Measurements from ENCODE around the gene GPBP1L1.

The GPBP1L1 gene

DNA sequence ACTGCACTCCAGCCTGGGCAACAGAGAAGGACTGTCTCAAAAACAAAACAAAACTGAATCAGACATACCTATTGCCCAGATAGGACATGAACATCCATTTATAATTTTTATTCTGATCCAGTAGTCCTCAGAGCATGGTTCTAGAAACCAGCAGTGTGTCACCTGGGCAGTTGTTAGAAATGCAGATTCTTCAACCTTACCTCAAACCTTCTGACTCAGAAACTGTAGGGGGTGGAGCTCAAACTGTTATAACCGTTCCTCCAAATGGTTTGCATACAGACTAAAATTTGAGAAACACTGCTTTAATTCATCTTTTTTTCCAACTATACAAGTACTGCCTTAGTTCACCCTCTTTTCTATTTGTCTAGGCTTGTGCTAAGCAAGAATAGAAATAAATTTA is 96.5 kb downstream of the GPBP1L1 start:
- DNase-seq (ENCODE audit: low read depth), result no peak

- no peak for DNase-seq (ENCODE audit: low read depth)
These were observed 99.6 kb downstream of the GPBP1L1 start for GRCh38 chr1:45586769-45587168.

- DNase-seq (ENCODE audit: low read depth), result no peak
These were observed 100.7 kb downstream of the GPBP1L1 start for GRCh38 chr1:45585496-45586075.

DNA sequence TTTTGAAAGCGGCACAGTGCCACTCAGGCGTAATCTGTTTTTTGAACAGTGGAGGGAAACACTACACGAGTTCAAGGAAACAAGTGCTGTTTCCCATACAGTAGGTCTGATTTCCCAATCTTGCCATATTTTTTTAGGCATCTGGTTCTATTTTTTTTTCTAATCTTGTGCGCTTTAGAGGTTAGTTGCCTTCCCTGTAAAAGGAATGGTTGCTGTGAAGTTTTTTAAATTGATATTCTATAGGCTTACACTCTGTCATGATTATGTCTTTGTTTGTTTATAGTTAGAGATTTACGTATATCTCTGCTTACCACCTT is 101.3 kb downstream of the GPBP1L1 start:
- no peak for DNase-seq (ENCODE audit: low read depth)

- DNase-seq (ENCODE audit: low read depth), result peak; percentile 75
These were observed 101.8 kb downstream of the GPBP1L1 start for GRCh38 chr1:45584351-45585109.

DNA sequence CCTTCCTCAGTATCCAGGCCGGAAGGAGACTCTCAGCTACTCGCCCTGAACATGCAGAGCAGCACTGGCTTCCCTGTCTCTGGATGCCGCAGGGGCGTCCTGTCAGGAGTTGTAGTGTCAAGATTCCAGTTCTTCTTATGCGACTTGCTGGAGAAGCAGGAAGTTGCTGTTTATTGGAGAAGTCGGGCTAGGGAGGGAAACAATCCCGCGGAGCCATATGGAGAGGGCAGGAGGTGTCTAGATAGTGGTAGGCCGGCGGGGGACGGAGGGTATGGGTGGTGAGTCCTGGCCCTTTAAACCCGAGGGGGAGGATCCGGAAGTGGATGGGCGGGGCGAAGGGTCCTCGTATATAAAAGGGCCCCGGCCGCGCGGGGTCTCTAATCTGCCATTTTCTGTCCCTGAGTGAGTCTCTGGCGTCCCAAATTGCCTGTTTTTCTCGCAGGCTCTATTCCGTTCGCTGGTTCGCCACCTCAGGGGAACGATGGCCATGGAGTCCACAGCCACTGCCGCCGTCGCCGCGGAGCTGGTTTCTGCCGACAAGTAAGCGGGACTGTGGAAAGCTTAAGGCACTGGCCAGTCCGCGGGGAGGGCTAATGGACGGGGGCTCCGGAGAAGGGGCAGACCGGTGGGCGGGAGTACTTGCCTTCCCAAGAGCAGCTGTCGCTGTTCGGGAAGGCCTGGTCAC is 102.5 kb downstream of the GPBP1L1 start, which contains the start of gene NASP:
Gene NASP (plus strand): TSS at position 376 of the 685 bp plus-strand sequence. CDS start 106 bp downstream, at position 482.
- DNase-seq (ENCODE audit: low read depth), result peak; percentile 86

DNA sequence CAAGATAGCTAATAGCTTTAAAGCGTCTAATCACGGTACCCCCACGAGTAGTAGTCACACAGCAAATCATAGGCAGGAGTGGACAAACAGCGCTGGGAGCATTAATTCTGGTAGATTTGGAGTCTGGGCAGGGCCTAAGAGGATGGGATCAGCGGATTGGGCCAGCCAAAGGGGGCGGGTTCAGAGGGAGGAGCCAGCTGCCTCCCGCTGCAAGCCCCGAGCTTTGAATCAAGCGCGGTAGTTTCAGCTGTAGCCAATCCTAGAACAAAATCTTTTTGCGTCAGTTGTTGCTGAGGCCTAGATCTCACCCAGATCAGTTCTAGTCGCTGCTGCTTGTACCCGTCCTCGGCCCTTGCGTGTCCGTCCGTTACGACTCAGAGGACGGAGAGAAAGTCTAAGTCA is 103.1 kb downstream of the GPBP1L1 start:
- DNase-seq (ENCODE audit: low read depth), result peak; percentile 86
